Measurements from ENCODE around the gene LBHD1. TPM values are rescaled to one million over a fixed set of nuclear protein-coding genes. Genes with fewer than 3 reads are reported as not detected.

Gene LBHD1
- total and polyA plus RNA-seq, 2 donors (not counting 3 experiments of a cell fraction or from before 2014, with no cell fraction given), result 3.8 to 7.5 TPM

DNA sequence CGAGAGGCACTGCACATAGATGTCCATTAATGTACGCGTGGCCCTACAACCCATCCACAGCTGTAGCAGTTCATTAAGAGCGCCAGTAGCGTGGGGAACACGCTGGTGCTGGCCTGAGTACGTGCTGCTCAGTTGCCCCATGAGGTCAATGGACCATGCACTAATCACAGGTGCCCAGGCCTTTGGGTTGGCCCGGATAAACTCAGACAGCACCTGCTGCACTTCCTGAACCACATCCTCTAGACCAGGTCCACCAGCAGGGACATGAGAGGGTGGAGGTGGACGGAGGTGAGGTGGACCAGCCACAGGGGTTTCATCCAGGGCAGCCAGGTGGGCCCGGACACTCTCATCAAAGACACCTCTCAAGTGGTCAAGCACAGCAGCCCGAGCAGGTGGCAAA, 22.6 kb downstream of the LBHD1 start:
- no peaks in the 10 kb centered on the region for H4K20me1 ChIP-seq (replicated peaks; ENCODE audit: control insufficient read depth, extremely low read depth, insufficient read depth, low read length)
- peaks cover 13% of the 10 kb centered on the region for H3K4me1 ChIP-seq (ENCODE audit: control insufficient read depth, extremely low read depth, insufficient read depth, low read length)
- DNase-seq (ENCODE audit: low read depth, low spot score) (no peak), FAIRE-seq (no peak)
- H3K79me2 ChIP-seq (ENCODE audit: control insufficient read depth, insufficient read depth, low read length), result peaks cover 37% of the 10 kb centered on the region
- no peaks in the 10 kb centered on the region for H3K9me3 ChIP-seq (replicated peaks; ENCODE audit: control insufficient read depth, insufficient read depth, low read length)
- peaks cover 7 to 21% of the 10 kb centered on the region in 2 experiments for H3K36me3 ChIP-seq (ENCODE audit: control insufficient read depth in 2 of 2, extremely low read depth in 1 of 2, insufficient read depth in 2 of 2, low read length in 2 of 2)
- dilution Hi-C loops (cut with MboI; ENCODE audit: extremely low pct_ligation_motif_present, low sequenced_read_pairs) (no loop called here), intact Hi-C loops (cut with micrococcal nuclease) (no loop called here)
- no TSS peak for BruUV-seq (replicated peaks)
- no peak overlapping the region for H3K27ac ChIP-seq (ENCODE audit: insufficient read depth, low read depth, low read length)
- H3K4me3 ChIP-seq (replicated peaks in 1 of 3; ENCODE audit: insufficient read depth in 1 of 3, low read depth in 1 of 3, low read length in 3 of 3), result no peak overlapping the region
- H3K27me3 ChIP-seq (ENCODE audit: control insufficient read depth in 2 of 2, insufficient read depth in 2 of 2, low read length in 2 of 2), result no peaks in the 10 kb centered on the region
- no peaks in the 10 kb centered on the region for H3K9me1 ChIP-seq (replicated peaks; ENCODE audit: control insufficient read depth, extremely low read depth, insufficient read depth, low read length)
- H3K4me2 ChIP-seq (ENCODE audit: insufficient read depth, low read length), result no peak overlapping the region
- POLR2A ChIA-PET, result interaction anchor here (2.5 kb wide), 1 partner anchor 16 kb away, joined by 13 read pairs; the partner anchor contains the start of genes C11orf98 and CSKMT
- CTCF ChIA-PET, result interaction anchor here (1.7 to 1.9 kb wide), 2 partner anchors 45 to 58 kb away, joined by 4 read pairs; partner anchors contain the start of gene TUT1
- no peak overlapping the region for H2AFZ ChIP-seq (ENCODE audit: low read depth, low read length)
- no peak overlapping the region for H3K9ac ChIP-seq (replicated peaks; ENCODE audit: extremely low read depth, insufficient read depth, low read length)
- TF ChIP-seq, protein P1, sequence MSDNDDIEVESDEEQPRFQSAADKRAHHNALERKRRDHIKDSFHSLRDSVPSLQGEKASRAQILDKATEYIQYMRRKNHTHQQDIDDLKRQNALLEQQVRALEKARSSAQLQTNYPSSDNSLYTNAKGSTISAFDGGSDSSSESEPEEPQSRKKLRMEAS (IDR thresholded peaks at IDR 0.05; ENCODE audit: insufficient read depth, insufficient read length), result no peak
- no peak for TF ChIP-seq MYC (IDR thresholded peaks at IDR 0.05; ENCODE audit: low read depth, low read length)
- TF ChIP-seq POLR2A (IDR thresholded peaks at IDR 0.05; ENCODE audit: low read depth, low read length), result no peak
- TF ChIP-seq FOS (IDR thresholded peaks at IDR 0.05; ENCODE audit: borderline replicate concordance, insufficient read depth, low read length), result no peak
- no peak for TF ChIP-seq POLR2AphosphoS5 (IDR thresholded peaks at IDR 0.05; ENCODE audit: insufficient read depth, low read depth, low read length)
- no peak for TF ChIP-seq EZH2 (IDR thresholded peaks at IDR 0.05; ENCODE audit: borderline replicate concordance, low read depth, low read length, severe bottlenecking)
- no peak for TF ChIP-seq CTCF (IDR thresholded peaks at IDR 0.05; ENCODE audit: extremely low read depth in 1 of 2, insufficient read depth in 1 of 2, low read depth in 1 of 2, low read length in 2 of 2)
- TF ChIP-seq GATA2 (IDR thresholded peaks at IDR 0.05; ENCODE audit: insufficient read depth, insufficient read length, low read depth, low read length), result no peak
- TF ChIP-seq JUN (IDR thresholded peaks at IDR 0.05; ENCODE audit: borderline replicate concordance, insufficient read depth, insufficient read length, low read depth), result no peak
